Chondrocyte (in vitro differentiated cells): ENCODE results near the gene DHX35. TPM values are rescaled to one million over a fixed set of nuclear protein-coding genes. Genes with fewer than 3 reads are reported as not detected.

Experiments
- DNase-seq: peaks from one replicate; pipeline ENCODE4 v3.0.0; 2021; ENCODE audit warnings: mixed read lengths, low spot score
- H3K27ac Mint-ChIP-seq: one replicate; pipeline ENCODE4 v1.8.0; 2021; ENCODE audit warnings: mild to moderate bottlenecking, moderate library complexity, mixed read lengths; ENCODE audit not compliant: unreplicated experiment
- H3K27me3 Mint-ChIP-seq: 2 replicates; pipeline ENCODE4 v1.8.0; 2021; ENCODE audit warnings: low read depth, mixed read lengths
- H3K36me3 Mint-ChIP-seq: 2 replicates; pipeline ENCODE4 v1.8.0; 2021; ENCODE audit warnings: low read depth, mixed read lengths
- H3K4me1 Mint-ChIP-seq: 2 replicates; pipeline ENCODE4 v1.8.0; 2021; ENCODE audit warnings: low read depth, mild to moderate bottlenecking, mixed read lengths
- H3K4me3 Mint-ChIP-seq: one replicate; pipeline ENCODE4 v1.8.0; 2021; ENCODE audit warnings: mild to moderate bottlenecking, moderate library complexity, mixed read lengths; ENCODE audit not compliant: unreplicated experiment
- H3K9me3 Mint-ChIP-seq: 2 replicates; pipeline ENCODE4 v1.8.0; 2021; ENCODE audit warnings: low read depth, mixed read lengths
- CTCF ChIP-seq: fragments of 200-600 bp; sonication (generic); IDR thresholded peaks from 2 replicates; pipeline ENCODE4 v1.5.0; 2021; ENCODE audit warnings: antibody characterized with exemption, mild to moderate bottlenecking, moderate library complexity
- total RNA-seq: library from RNA; stranded (reverse); gene quantifications from 3 replicates; pipeline ENCODE4 v1.2.1, GENCODE V29; 2021

DHX35 gene
- total RNA-seq, 1 donor from 2014 or later: 7.8 TPM

- no peaks in the 10 kb centered on the region for H3K9me3 Mint-ChIP-seq
- H3K4me3 Mint-ChIP-seq: no peak overlapping the region
- H3K36me3 Mint-ChIP-seq: peaks cover 2% of the 10 kb centered on the region
- H3K4me1 Mint-ChIP-seq: no peaks in the 10 kb centered on the region
- H3K27me3 Mint-ChIP-seq: no peaks in the 10 kb centered on the region
- DNase-seq: no peak
- no peak for TF ChIP-seq CTCF
- no peak overlapping the region for H3K27ac Mint-ChIP-seq
These were observed 14.2 kb upstream of the DHX35 start for GRCh38 chr20:38947931-38948362.

GRCh38 chr20:38950254-38950653 lies 11.9 kb upstream of the DHX35 start:
- no peak for TF ChIP-seq CTCF
- H3K4me1 Mint-ChIP-seq: no peaks in the 10 kb centered on the region
- H3K9me3 Mint-ChIP-seq: no peaks in the 10 kb centered on the region
- no peaks in the 10 kb centered on the region for H3K27me3 Mint-ChIP-seq
- no peak overlapping the region for H3K27ac Mint-ChIP-seq
- peaks cover 2% of the 10 kb centered on the region for H3K36me3 Mint-ChIP-seq
- DNase-seq: no peak
- H3K4me3 Mint-ChIP-seq: no peak overlapping the region

DNA sequence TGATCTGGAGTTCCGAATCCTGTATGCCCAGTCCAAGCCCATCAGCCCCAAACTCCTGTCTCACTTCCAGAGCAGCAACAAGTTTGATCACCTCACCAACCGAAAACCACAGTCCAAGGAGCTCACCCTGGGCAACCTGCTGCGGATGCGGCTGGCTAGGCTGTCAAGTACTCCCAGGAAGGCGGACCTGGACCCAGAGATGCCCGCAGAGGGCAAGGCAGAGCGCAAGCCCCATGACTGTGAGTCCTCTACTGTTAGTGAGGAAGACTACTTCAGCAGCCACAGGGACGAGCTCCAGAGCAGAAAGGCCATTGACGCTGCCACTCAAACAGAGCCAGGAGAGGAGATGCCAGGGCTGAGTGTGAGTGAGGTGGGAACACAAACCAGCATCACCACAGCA lies 10.5 kb upstream of the DHX35 start:
- Mint-ChIP-seq H3K9me3 (no peaks in the 10 kb centered on the region), H3K4me1 (no peaks in the 10 kb centered on the region), H3K36me3 (no peaks in the 10 kb centered on the region), H3K4me3 (no peak overlapping the region), H3K27me3 (no peaks in the 10 kb centered on the region), H3K27ac (no peak overlapping the region)
- no peak for DNase-seq
- no peak for TF ChIP-seq CTCF

DNA sequence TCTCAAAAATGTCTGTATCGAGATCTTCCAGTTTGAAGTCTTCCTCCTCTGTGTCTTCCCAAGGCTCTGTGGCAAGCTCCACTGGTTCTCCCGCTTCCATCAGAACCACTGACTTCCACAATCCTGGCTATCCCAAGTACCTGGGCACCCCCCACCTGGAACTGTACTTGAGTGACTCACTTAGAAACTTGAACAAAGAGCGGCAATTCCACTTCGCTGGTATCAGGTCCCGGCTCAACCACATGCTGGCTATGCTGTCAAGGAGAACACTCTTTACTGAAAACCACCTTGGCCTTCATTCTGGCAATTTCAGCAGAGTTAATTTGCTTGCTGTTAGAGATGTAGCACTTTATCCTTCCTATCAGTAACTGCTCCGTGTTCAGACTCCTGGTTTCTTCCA lies 10.0 kb upstream of the DHX35 start:
- H3K4me3 Mint-ChIP-seq: no peak overlapping the region
- DNase-seq: no peak
- H3K27me3 Mint-ChIP-seq: no peaks in the 10 kb centered on the region
- no peak for TF ChIP-seq CTCF
- no peaks in the 10 kb centered on the region for H3K4me1 Mint-ChIP-seq
- H3K9me3 Mint-ChIP-seq: no peaks in the 10 kb centered on the region
- no peak overlapping the region for H3K27ac Mint-ChIP-seq
- H3K36me3 Mint-ChIP-seq: no peaks in the 10 kb centered on the region

DNA sequence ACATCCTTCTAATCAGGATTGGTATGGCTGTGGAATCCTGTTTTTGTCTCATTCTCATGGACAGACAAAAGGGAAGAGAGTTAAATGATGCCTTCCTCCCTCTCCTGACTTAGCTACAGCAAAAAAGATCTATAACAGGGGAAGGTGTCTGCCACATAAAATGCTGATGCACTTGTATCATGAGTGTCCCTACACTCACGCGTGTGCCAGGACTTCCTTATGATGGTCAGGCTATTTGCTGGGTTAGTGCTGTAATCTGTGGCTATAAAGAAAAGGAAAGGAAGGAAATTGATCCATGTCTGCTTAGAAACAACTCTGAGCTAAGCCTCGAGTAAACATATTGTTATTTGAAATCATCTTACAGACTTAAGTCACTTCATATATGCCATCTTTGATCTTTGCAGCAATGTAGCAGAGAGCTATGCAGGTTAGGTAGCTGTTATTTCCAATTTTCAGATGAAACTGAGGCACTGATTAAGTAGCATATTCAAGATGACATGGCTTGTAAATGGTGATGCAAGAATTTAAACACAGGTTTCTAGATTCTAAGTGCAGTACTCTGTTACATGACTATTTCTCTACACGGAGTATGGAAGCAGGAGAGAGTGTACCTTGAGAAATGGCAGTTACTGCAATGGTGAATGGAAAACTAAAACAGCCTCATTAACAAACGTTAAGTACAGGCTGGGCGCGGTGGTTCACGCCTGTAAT lies 8.4 kb upstream of the DHX35 start:
- no peak for TF ChIP-seq CTCF
- H3K27me3 Mint-ChIP-seq: no peaks in the 10 kb centered on the region
- no peak overlapping the region for H3K27ac Mint-ChIP-seq
- H3K4me1 Mint-ChIP-seq: no peaks in the 10 kb centered on the region
- no peaks in the 10 kb centered on the region for H3K36me3 Mint-ChIP-seq
- no peaks in the 10 kb centered on the region for H3K9me3 Mint-ChIP-seq
- H3K4me3 Mint-ChIP-seq: no peak overlapping the region
- DNase-seq: no peak
